GM12878 (cell line): ENCODE data around the gene RIPK4. TPM values are rescaled to one million over a fixed set of nuclear protein-coding genes. Genes with fewer than 3 reads are reported as not detected.

Experiments
- ATAC-seq: fragments of 200-7000 bp; cut with Tn5 transposase; 3 replicates; pipeline ENCODE4 v1.9.1; 2020; ENCODE audit warnings: mild to moderate bottlenecking, moderate library complexity
- BruUV-seq: library from RNA; stranded (reverse); fragments of 400-500 nt; replicated peaks from 2 replicates; lab custom pipeline; 2021; lab: Mats Ljungman, UMichigan
- CTCF ChIA-PET: fragments of 300-600 bp; sonication (Branson Sonifier 250); formaldehyde crosslinking; extraction: SDS; loops from one replicate; lab custom pipeline; 2021; ENCODE audit warnings: inconsistent platforms; lab: Yijun Ruan, JAX
- POLR2A ChIA-PET: fragments of 350-600 bp; formaldehyde crosslinking; extraction: SDS; loops from one replicate; lab custom pipeline; 2021; ENCODE audit warnings: inconsistent platforms; lab: Charles Lee
- RAD21 ChIA-PET: fragments of 300-600 bp; sonication (Branson Sonifier 250); formaldehyde crosslinking; loops from one replicate; lab custom pipeline; 2023; ENCODE audit warnings: antibody characterized with exemption; ENCODE audit not compliant: unreplicated experiment; lab: Charles Lee
- SMC1A ChIA-PET: fragments of 300-600 bp; sonication (Branson Sonifier 250); formaldehyde crosslinking; loops from one replicate; lab custom pipeline; 2023; ENCODE audit not compliant: unreplicated experiment, uncharacterized antibody; lab: Charles Lee
- DNase-seq: peaks from one replicate; pipeline ENCODE4 v3.0.0-alpha.2; 2011; ENCODE audit warnings: low read depth, low spot score
- FAIRE-seq: peaks from 3 replicates; lab custom pipeline; 2011; peaks lifted over from hg19 to GRCh38; lab: Jason Lieb, UNC
- H2AFZ ChIP-seq: 2 replicates; pipeline ENCODE4 v1.6.0; 2011; ENCODE audit warnings: low read depth, low read length, control low read depth; ENCODE audit not compliant: control insufficient read depth
- H3K27ac ChIP-seq: 2 replicates; pipeline ENCODE4 v1.5.1; 2011; ENCODE audit warnings: control low read depth; ENCODE audit not compliant: control insufficient read depth, insufficient read depth
- H3K27me3 ChIP-seq, 2 experiments: replicated peaks in 1 of 2; 2 replicates each; pipeline versions ENCODE4 v1.6.0 to v1.6.1; 2011; ENCODE audit warnings: low read length in 1 of 2; ENCODE audit not compliant: control insufficient read depth in 2 of 2, insufficient read depth in 2 of 2
- H3K36me3 ChIP-seq, 2 experiments: 2 replicates each; pipeline ENCODE4 v1.5.1; 2011; ENCODE audit warnings: low read length in 1 of 2; ENCODE audit not compliant: control insufficient read depth in 2 of 2, insufficient read depth in 2 of 2
- H3K4me1 ChIP-seq: 2 replicates; pipeline ENCODE4 v1.6.1; 2011; ENCODE audit warnings: mild to moderate bottlenecking, low read length, moderate library complexity, mixed read lengths; ENCODE audit not compliant: control insufficient read depth, insufficient read depth
- H3K4me2 ChIP-seq: 2 replicates; pipeline ENCODE4 v1.6.0; 2011; ENCODE audit warnings: control low read depth; ENCODE audit not compliant: control insufficient read depth, insufficient read depth
- H3K4me3 ChIP-seq: fragments of 200-600 bp; sonication (generic); 2 replicates; pipeline ENCODE4 v1.5.1; 2016
- H3K79me2 ChIP-seq: 2 replicates; pipeline ENCODE4 v1.6.0; 2011; ENCODE audit warnings: low read length; ENCODE audit not compliant: control insufficient read depth, insufficient read depth
- H3K9ac ChIP-seq: 2 replicates; pipeline ENCODE4 v1.8.0; 2011; ENCODE audit warnings: low read length, control low read depth, mixed read lengths; ENCODE audit not compliant: control insufficient read depth, insufficient read depth
- H3K9me3 ChIP-seq: replicated peaks from 3 replicates; pipeline ENCODE4 v1.5.1; 2011; ENCODE audit warnings: mild to moderate bottlenecking, low read length; ENCODE audit not compliant: control insufficient read depth, insufficient read depth
- H4K20me1 ChIP-seq: 2 replicates; pipeline ENCODE4 v1.6.0; 2011; ENCODE audit not compliant: control insufficient read depth, insufficient read depth
- BCL3 ChIP-seq: IDR thresholded peaks from 2 replicates; pipeline ENCODE4 v1.6.1; 2011; ENCODE audit warnings: borderline replicate concordance, low read depth, mild to moderate bottlenecking, moderate library complexity, low read length; ENCODE audit not compliant: insufficient read depth, poor library complexity, severe bottlenecking
- ELK1 ChIP-seq: IDR thresholded peaks from 2 replicates; pipeline ENCODE4 v1.6.1; 2012; ENCODE audit warnings: low read depth, low read length, improper control_type of control experiment
- EP300 ChIP-seq, 2 experiments: fragments of 150-350 bp in 1 of 2; IDR thresholded peaks; 2 replicates each; pipeline ENCODE4 v1.6.1; 2011 to 2012; ENCODE audit warnings: low read depth in 2 of 2, low read length in 2 of 2, borderline replicate concordance in 1 of 2, improper control_type of control experiment in 1 of 2, inconsistent platforms in 1 of 2; ENCODE audit not compliant: control insufficient read depth in 1 of 2
- FOXM1 ChIP-seq: IDR thresholded peaks from 2 replicates; pipeline ENCODE4 v1.6.1; 2012; ENCODE audit warnings: low read depth, mild to moderate bottlenecking, inconsistent platforms, low read length, moderate library complexity
- GABPA ChIP-seq: IDR thresholded peaks from 2 replicates; pipeline ENCODE4 v1.6.1; 2014; ENCODE audit warnings: antibody characterized with exemption, low read depth, mild to moderate bottlenecking, inconsistent platforms
- IKZF2 ChIP-seq, 2 experiments: fragments of 450-650 bp; IDR thresholded peaks; 2 replicates each; pipeline ENCODE4 v1.6.1; 2017; ENCODE audit warnings: mild to moderate bottlenecking in 2 of 2, moderate library complexity in 2 of 2
- IRF5 ChIP-seq: fragments of 450-650 bp; IDR thresholded peaks from 2 replicates; pipeline ENCODE4 v1.6.1; 2017; ENCODE audit warnings: borderline replicate concordance
- JUNB ChIP-seq: IDR thresholded peaks from 2 replicates; pipeline ENCODE4 v1.6.1; 2016; ENCODE audit warnings: antibody characterized with exemption, mild to moderate bottlenecking
- NR2C1 ChIP-seq: fragments of 450-650 bp; IDR thresholded peaks from 2 replicates; pipeline ENCODE4 v1.6.1; 2017; ENCODE audit warnings: antibody characterized with exemption, mild to moderate bottlenecking, moderate library complexity
- REST ChIP-seq: IDR thresholded peaks from 2 replicates; pipeline ENCODE4 v1.6.1; 2012; ENCODE audit warnings: mild to moderate bottlenecking, low read depth, low read length
- SMAD5 ChIP-seq: IDR thresholded peaks from 2 replicates; pipeline ENCODE4 v1.6.1; 2016; ENCODE audit warnings: antibody characterized with exemption, low read depth
- SMC3 ChIP-seq: IDR thresholded peaks from 2 replicates; pipeline ENCODE4 v1.6.1; 2011; ENCODE audit warnings: low read length, improper control_type of control experiment, borderline replicate concordance
- SRF ChIP-seq, 2 experiments: IDR thresholded peaks; 2 replicates each; pipeline ENCODE4 v1.6.1; 2011; ENCODE audit warnings: low read depth in 2 of 2, low read length in 2 of 2, mild to moderate bottlenecking in 1 of 2, moderate library complexity in 1 of 2
- TARDBP ChIP-seq: IDR thresholded peaks from 2 replicates; pipeline ENCODE4 v1.6.1; 2016; ENCODE audit warnings: borderline replicate concordance
- in situ Hi-C: fragments of 300-500 bp; cut with MboI; formaldehyde crosslinking; loops from 9 replicates; pipeline ENCODE4 v1.14.3; 2018; ENCODE audit warnings: mixed read lengths
- intact Hi-C: fragments of 100-400 bp; cut with micrococcal nuclease; formaldehyde crosslinking; loops from one replicate; pipeline ENCODE4 v1.14.2; 2022; ENCODE audit not compliant: unreplicated experiment
- polyA plus RNA-seq, 11 experiments: library from polyadenylated mRNA; depleted of rRNA in 4 of 11; unstranded in 6 of 11; stranded (reverse) in 5 of 11; fragments of >200 nt; fragmentation: Nextera tagmentation in 4 of 11; fragmentation: Illumina TruSeq in 1 of 11; extraction: Ambion mirVana in 4 of 11; extraction: Trizol in 1 of 11; gene quantifications; 1 replicate in 1 of 11; 2 replicates in 10 of 11; pipeline versions ENCODE4 v1.2.1 to v1.2.3, GENCODE V29; 2011 to 2016; ENCODE audit warnings: inconsistent platforms in 2 of 11, missing spikeins in 2 of 11, low read depth in 1 of 11
- total RNA-seq, 4 experiments: library from RNA; depleted of rRNA in 3 of 4; stranded (reverse); fragments of >200 nt in 3 of 4; fragmentation: Illumina TruSeq in 1 of 4; extraction: Trizol in 1 of 4; gene quantifications; 2 replicates each; pipeline versions ENCODE4 v1.2.1 to v1.2.3, GENCODE V29; 2013 to 2021

Gene RIPK4
- total and polyA plus RNA-seq, 10 of the 15 experiments (the other 5 are each of a cell fraction or from before 2014, with no cell fraction given), result 0.05 TPM; not detected in 9

GRCh38 chr21:41707960-41708330, 58.9 kb downstream of the RIPK4 start:
- ChIA-PET SMC1A (no interaction called here), CTCF (no interaction called here), POLR2A (no interaction called here), RAD21 (no interaction called here)
- no peaks in the 10 kb centered on the region for H4K20me1 ChIP-seq
- no peaks in the 10 kb centered on the region for H3K36me3 ChIP-seq
- no peak overlapping the region for H3K27ac ChIP-seq
- H3K9ac ChIP-seq, result no peak overlapping the region
- H3K4me2 ChIP-seq, result no peak overlapping the region
- no peak overlapping the region for H3K4me3 ChIP-seq
- no peaks in the 10 kb centered on the region; a peak in 2 of 4 replicates for H3K27me3 ChIP-seq
- no TSS peak for BruUV-seq
- H2AFZ ChIP-seq, result no peak overlapping the region
- H3K4me1 ChIP-seq, result no peaks in the 10 kb centered on the region
- intact Hi-C loops, result no loop called here
- no peak for ATAC-seq
- FAIRE-seq, result no peak
- in situ Hi-C loops, result no loop called here
- DNase-seq, result no peak
- H3K79me2 ChIP-seq, result no peaks in the 10 kb centered on the region
- no peaks in the 10 kb centered on the region; the same call in 2 of the 3 replicates for H3K9me3 ChIP-seq
- TF ChIP-seq FOXM1 (no peak), SRF (IDR thresholded peaks at IDR 0.05; ENCODE audit: low read depth in 2 of 2, low read length in 2 of 2) (no peak), SMAD5 (no peak), JUNB (no peak), GABPA (no peak), ELK1 (no peak), NR2C1 (no peak), EP300 (IDR thresholded peaks at IDR 0.05; ENCODE audit: borderline replicate concordance in 1 of 2, control insufficient read depth in 1 of 2, low read depth in 2 of 2, low read length in 2 of 2) (no peak), REST (no peak), SMC3 (no peak), IKZF2 (IDR thresholded peaks at IDR 0.05) (no peak), TARDBP (no peak), BCL3 (no peak), IRF5 (no peak)
